ENCODE results near the gene SREBF1.

The SREBF1 gene

DNA sequence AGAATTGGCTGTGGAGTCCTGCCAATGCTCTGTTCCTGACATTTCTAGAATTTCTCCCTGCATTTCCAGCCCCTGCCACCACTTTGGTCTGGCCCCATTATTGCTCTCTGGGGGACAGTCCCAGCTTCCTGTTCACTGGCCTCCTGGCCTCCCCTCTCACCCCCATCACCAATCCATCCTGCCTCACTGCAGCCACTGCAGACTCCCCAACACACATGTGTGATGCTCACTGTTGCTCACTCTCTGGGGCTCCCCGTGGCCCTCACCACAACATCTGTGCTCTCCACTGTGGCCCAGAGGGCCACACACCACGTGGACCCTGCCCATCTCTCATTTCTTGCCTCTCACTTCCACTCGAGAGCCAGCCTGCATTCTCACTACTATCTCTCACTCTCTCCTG lies 64.6 kb downstream of the SREBF1 start:
- DNase-seq = no peak

DNA sequence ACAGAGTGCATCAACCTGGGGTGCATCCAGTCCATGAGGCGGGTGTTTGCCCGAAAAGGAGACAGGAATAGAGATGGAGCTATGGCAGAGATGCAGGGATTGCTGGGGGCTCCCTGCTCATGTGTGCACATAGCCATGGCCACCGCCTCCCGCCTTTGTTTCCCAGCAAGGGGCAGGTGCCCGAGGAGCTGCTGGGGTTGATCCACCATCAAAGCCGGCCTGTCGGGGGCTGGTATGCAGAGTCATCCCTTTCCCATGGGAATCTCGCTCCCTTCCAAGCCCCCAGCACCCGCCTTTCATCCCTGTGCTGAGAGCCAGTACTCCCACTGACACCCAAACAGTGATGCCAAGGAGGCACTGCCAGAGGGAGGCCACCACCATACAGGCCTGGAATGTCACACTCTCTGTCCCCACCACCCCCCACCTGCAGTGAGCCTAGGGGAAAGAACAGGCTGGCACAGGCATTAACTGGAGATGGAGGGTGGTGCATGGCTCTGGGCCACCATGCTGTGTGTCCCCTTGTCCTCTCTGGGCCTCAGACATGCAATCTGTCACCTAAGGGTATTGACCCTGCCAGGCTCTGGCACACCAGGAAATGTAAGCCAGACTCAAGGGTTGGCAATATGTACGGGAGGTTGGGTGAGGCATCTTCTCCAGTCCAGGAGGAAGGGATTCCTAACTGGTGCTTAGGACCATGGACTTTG lies 65.1 kb downstream of the SREBF1 start:
- no peak for DNase-seq

- DNase-seq = no peak
Observed at GRCh38 chr17:17770632-17771044, 66.1 kb downstream of the SREBF1 start.

GRCh38 chr17:17769869-17770631 lies 66.7 kb downstream of the SREBF1 start:
- no peak for DNase-seq

GRCh38 chr17:17768424-17769088 lies 68.2 kb downstream of the SREBF1 start:
- no peak for DNase-seq

- DNase-seq = no peak
Observed at GRCh38 chr17:17767887-17768418, 68.8 kb downstream of the SREBF1 start.

- no peak for DNase-seq
Observed at GRCh38 chr17:17767154-17767869, 69.5 kb downstream of the SREBF1 start.

DNA sequence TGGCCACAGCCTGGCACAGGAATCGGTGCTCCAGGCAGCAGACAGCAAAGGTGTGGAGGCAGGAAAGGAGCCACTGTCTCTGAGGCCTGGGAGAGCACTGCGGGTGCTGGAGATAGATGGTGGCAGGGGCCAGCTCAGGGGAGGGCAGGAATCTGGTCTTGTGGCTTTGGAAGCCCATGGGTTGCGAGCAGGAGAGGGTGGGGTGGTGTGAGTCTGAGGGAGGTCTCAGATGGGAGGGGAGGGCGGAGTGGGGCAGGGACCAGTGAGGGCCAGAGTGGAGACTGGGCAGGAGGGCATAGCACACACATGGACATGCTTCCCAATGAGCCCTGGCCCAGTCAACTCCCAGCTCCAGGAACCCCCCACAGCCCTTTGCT lies 70.1 kb downstream of the SREBF1 start:
- no peak for DNase-seq

DNA sequence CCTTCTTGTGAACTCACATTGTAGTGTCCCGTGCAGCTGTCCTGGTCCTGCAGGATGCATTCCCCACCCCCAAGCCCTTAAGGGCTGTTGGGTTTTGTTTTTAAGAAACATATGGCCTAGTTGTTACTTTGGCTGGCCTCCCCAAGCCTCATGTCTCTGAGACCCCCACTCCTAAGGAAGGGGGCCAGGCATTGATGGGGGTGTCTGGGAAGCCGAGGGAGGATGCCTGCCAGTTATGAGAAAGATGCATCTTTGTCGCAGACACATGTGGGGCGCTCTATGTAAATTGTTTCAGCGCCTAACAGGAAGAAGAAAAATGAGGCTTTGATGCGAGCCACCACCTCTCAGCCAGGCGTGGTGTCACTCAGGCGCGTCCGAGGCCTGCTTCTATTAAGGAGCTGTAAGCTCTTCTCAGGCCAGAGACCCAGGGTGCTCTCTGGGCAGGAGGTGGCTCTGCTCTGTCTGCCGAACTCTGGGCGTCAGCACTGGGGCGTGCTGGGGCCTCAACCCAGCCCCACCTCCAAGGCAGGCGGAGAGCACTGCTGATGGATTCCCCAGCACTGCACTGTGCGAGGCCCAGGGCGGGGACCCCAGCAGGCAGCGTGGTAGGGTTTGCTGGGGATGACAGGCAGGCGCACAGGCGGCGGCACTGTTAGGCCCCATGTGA lies 70.6 kb downstream of the SREBF1 start:
- no peak for DNase-seq

GRCh38 chr17:17765359-17766076 lies 71.3 kb downstream of the SREBF1 start:
- no peak for DNase-seq

GRCh38 chr17:17763734-17764133 lies 73.1 kb downstream of the SREBF1 start:
- DNase-seq = no peak

DNA sequence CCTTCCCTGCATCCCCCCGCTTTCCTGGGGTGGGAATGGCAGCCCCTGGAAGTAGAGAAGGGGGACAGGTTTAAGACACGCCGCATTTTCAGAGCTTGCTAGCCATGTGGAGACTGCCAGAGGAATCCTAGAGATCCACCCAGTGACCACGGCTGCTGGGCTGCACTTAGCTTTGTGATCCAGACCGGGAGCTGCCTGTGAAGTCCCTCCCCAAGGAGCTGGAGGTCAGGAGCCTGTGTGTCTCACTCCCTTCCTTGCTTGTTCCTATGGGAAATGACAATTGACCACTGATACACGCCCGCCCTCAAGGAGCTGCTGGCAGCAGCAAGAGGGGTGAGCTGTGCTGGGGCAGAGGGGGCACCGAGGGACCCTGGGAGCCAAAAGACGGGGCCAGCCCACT lies 73.7 kb downstream of the SREBF1 start:
- no peak for DNase-seq

DNA sequence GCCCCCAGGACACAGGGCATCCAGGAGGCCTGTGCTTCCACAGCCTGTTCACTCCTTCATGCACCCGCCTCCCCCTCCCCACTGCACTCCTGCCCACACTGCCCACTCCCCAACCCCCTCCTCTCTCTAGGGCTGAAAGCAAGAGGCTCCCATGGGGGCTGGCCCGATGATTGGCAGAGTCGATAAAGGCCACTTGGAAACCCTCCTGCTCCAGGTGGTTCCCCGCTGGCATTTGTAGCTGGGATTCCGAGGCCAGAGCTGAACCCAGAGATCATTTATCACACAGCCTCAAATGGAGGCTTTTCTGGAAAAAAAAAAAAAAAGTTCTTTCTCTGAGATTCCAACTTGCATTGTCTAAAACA lies 74.1 kb downstream of the SREBF1 start:
- DNase-seq = no peak
